ENCODE data around the gene UTP4.

UTP4 gene

DNA sequence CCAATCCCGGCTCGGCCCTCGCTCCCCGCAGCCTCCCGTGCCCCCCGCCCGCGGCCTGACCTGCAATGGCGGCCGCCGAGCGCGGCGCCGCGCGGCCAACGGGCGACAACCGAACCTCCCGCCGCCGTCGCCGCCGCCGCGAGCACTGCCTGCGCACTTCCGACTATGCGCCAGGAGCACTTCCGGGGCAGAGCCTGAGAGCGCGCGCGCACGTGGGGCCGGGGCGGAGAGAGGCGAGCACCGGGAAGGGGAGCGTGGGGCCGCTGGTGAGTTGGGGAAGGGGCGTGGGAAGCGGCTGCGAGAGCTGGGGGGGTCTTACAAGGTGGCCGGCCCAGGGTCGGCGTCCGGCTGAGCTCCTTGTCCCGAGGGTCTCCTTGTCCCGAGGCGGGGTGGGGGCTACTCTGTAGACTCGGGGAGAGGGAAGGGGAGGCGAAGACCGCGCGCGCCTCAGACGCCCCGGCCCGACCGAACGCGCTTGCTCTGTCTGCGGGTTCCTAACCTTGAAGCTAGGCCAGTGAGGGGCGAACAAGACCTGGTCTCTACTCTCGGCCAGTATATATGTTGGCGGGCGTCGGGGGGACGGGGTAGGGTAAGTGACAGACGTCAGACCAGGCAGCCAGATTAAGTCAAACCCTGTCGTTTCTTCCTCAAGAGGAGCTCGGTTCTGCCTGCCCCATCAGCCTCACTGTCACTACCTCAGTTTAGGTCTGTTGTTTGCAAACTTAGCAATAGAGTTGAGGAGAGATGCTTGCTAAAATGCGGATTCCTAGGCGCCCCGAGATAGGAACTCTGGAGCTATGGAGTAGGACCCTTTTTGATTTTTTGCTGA is at the start of gene UTP4, which contains the start of gene CHTF8:
Gene UTP4 (plus strand): TSS at position 226 of the 829 bp plus-strand sequence. CDS start 811 bp downstream, outside the sequence.
Gene CHTF8 (minus strand): TSS at position 165 of the 829 bp plus-strand sequence. CDS start 11,130 bp downstream, outside the sequence.
- FAIRE-seq, result no peak

DNA sequence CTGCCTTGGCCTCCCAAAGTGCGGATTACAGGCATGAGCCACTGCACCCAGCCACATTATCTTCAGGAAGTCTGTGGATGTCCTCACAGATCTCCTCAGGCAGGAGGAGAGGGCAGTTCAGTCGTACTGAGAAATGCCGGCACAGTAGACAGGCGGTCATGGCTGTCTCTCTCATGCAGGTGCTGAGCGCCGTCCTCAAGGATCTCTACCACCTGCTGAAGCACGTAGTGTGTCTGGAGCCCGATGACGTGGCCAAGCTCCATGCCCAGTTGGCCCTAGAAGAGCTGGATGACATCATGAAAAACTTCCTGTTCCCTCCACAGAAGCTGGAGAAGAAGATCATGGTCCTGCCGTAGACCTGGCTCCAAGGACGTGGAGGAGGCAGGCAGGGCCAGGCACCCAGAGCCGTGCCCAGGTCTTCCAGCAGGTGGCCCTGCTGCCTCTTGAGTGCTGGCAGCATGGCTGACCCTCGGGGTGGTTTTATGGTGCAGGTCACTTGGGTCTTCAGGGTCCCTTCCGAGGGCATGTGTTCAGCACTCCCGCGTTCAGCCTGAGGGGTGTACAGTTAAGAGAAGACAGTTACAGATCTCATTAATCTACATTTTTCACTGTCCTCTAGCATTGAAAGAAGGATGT is 49.0 kb upstream of the UTP4 start:
- FAIRE-seq, result no peak

DNA sequence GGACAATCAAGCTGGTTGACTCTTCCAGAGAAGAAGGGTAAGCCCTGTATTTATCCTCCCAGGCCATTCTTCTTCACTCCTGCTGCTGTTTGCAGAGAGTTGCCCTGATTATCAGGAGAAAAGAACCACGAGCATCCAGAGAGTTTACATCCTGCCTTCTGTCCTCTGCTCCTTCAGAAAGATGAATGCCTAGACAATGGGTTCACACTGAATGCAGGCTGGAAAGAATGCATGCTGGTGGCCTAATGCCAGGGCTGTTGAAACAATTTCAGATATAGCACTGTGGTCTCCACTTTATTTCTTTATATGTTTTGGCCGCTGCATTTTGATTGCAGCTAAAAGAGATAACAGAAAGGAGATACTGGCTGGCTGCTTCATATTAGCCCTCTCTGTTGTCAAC is 48.2 kb upstream of the UTP4 start:
- FAIRE-seq, result no peak

DNA sequence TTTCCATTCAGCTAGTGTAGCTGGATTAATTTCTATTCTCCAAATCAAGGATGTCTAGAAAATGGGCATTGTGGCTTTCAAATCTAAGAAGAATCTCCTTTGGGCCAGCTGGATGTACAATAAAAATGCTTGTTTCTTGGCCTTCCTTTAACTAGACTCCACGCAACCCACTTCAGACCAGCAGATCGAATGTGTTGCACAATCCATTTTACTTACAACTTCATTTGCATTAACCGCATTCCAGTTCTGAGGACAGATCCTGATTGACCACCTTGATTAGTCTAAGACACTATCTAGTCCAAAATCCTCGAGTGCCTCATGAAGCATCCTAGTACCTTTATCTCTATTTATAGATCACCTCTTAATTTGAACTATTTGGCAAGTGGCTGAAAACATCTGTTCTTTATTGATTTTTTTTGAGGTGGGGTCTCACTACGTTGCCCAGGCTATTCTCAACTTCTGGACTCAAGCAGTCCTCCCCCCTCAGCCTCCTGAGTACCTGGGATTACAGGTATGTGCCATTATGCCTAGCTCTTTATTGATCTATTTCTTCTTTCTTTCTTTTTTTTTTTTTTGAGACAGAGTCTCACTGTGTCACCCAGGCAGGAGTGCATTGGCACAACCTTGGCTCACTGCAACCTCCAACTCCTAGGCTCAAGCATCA is 47.3 kb upstream of the UTP4 start:
- no peak for FAIRE-seq

DNA sequence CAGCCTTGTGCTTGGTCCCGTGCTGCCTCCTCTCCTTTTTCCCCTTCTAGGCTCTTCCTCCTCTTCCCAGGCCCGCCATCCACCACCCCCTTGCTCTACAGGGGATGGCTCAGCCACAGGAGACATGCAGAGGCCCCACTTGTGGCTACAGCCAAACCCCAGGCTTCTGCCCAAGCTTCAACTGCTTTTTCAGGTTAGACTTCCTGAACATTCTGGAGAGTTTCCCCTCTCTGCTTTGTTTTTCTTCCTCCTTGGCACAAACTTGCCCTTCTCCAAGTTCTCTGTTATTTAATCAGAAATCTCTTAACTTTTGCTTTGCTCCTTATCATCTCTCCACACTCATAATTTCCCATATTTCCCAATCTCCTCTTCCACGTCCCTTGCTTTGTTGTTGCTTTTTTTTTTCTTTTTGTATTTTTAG is 45.3 kb upstream of the UTP4 start:
- no peak for FAIRE-seq

DNA sequence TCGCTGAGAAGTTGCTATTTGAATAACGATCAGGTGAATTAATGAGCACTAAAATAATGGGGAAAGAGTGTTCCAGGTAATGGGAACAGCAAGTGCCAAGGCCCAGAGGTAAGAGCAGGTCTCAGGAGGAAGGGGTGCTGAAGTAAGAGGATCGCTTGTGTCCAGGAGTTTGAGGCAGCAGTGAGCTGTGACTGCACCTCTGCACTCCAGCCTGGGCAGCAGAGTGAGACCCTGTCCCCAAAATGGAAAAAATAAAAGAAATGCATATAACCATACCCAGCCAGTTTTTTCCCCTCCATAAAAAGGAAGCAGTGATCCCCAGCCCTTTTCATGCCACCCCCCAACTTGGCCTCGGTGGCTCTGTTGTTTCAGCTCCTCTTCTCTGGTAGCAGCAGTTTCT is 43.8 kb upstream of the UTP4 start:
- FAIRE-seq, result no peak

DNA sequence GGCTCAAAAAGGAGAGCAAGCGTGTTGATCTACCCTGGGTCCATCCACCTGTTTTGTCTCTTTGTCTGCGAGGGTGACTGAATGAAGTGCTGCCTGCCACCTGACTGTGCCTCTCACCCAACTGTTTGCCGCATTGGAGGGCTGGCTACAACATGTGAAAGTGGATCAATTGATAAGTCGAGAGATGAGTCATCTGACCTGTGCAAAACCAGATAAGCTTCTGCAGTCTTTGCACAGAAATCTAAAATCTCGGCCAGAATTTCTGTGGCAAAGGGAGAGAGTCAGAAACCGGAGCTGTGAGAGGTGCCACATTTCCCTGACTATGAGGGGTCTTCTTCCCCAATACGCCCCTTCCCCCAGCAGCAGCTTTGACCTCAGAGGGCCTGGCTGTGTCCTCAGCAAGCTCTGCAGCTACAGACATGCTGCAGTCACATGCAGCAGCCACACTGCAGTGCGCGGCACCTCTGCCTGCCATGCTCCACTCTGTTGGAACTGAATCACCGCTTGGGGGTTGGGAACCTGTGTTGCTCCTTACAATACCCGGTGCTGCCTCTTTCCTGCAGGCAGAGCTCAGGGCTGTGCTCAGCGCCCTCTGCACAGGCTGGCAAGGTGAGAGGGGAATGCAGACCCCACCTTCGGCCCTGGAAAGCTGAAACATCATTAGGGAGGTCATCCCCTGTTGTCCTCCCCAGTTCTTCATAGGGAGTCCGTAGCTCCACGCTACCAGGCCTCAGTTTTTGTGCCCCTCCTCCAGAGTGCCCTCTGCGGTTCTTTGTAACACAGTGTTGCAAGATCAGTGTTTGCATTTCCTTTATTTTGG is 43.1 kb upstream of the UTP4 start:
- FAIRE-seq, result no peak

DNA sequence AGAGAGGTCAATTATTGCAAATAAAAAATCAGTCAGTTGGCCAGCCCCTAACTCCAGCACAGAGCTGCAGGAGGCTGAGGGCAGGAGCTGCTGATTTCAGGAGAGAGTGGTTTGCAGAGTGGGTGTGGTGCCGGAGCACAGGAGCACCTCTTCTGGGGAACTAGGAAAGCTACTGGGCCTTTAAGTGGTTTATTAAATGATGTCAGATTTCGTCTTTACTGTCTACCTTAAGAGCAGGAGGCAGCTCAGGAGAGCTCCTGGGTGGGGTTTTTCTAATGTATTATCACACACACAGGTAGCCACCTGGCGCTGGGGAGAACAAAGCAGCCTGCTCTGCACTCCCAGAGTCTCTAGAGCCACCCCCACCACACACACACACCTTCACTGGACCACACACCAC is 38.5 kb upstream of the UTP4 start:
- no peak for FAIRE-seq

DNA sequence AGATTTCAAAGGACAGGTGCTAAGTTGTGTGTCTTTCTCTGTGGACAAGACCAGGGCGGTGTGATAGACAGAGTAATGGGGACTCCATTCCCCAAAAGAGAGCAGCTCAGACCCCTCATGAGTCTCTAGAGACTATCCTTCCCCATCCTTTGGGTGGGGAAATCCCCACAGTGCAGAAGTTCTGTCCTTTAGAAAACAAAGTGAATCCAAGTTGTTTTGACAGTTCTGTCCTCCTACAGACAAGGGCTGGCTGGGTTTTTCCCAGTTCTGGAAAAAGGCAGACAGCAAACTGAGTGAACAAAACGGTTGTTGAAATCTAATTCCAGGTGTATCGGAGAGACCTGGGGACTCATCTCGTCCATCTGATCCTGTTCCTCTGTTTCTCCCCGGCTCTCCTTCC is 37.9 kb upstream of the UTP4 start:
- no peak for FAIRE-seq

DNA sequence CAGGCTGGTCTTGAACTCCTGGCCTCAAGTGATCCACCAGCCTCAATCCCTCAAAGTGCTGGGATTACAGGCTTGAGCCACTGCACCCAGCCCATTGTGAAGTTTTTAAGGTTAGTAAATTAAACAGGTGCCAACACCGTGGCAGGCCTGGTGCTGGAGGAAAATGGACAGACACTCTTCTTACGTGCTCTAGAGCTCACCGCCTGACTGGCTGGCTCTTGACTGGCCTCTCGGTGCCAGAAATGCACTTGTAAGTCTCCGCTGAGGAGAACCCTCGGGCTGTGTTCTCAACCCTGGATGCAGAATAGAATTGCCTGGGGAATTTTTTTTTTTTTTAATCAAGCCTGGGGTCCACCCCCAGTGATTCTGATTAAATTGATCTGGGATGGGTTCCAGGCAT is 37.3 kb upstream of the UTP4 start:
- FAIRE-seq, result no peak

DNA sequence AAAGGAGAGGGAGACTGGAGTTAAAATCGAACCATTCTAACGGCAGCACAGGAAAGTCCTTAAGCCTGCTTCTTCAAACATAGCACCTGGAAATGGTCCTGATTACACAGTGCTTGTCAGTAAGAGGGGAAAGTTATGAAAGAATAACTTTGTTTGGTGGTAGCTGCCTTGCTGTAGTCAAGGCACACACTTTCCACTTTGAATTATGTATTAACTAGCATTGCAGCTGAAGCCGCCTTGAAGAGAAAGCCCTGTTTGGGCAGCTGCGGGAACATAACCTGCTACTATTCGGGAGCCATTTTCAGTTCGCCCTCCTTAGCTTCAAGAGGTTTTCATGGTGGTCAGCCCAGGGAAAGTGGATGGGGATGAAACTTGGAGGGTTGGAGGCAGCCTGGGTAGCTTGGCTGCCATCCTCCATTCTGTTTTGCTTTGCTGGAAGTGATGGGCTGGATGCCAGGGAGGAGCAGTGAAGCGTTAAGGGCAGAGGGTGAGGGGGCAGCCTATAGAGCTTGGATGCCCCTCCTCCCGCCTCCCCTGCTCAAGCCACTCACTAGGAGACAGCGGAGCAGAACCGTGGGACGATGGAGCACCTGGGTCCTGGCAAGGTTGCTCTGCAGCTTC is 32.3 kb upstream of the UTP4 start:
- FAIRE-seq, result no peak

DNA sequence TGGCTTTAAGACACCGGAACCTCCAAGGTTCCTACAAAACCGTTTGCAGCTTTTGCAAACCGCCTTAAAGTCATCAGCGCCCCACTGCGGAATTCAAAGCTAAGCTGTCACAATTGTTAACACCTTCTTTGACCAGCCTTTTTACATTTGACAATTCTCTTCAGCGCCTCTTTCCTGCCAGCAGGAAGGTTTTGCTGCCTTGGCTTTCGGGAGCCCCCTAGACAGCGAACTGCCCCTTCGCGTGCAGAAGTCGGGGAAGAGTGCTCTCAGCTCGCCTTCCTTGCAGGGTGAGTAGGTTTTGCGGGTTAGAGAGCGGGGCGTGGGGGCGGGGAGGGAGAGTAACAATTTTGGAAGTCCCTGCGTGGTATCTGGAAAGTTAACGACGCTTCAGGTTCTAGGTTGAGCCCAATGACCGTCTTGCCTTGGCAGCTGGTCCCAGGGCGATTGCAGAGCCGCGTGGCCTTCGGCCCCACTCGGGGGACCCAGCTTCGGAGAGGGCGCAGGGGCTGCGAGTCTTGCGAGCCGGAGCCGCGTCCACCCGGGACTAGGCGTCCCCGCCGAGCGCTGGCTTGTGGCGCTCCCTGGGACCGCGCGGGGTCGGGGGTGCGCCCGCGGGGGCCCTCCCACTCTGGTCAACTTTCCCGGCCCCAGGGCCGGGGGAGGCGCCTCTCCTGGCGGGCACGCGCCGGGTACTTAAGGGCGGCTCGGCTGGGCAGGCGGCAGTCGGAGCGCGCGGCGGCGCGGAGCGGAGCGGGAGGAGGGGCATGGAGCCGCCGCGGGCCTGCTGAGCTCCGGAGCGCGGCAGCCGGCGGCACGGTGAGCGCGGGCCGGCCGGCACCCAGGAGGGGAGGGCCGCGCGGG is 26.7 kb upstream of the UTP4 start, which contains the start of gene HAS3:
Gene HAS3 (plus strand): TSS at position 153 of the 861 bp plus-strand sequence. CDS start 3,743 bp downstream, outside the sequence.
- no peak for FAIRE-seq

DNA sequence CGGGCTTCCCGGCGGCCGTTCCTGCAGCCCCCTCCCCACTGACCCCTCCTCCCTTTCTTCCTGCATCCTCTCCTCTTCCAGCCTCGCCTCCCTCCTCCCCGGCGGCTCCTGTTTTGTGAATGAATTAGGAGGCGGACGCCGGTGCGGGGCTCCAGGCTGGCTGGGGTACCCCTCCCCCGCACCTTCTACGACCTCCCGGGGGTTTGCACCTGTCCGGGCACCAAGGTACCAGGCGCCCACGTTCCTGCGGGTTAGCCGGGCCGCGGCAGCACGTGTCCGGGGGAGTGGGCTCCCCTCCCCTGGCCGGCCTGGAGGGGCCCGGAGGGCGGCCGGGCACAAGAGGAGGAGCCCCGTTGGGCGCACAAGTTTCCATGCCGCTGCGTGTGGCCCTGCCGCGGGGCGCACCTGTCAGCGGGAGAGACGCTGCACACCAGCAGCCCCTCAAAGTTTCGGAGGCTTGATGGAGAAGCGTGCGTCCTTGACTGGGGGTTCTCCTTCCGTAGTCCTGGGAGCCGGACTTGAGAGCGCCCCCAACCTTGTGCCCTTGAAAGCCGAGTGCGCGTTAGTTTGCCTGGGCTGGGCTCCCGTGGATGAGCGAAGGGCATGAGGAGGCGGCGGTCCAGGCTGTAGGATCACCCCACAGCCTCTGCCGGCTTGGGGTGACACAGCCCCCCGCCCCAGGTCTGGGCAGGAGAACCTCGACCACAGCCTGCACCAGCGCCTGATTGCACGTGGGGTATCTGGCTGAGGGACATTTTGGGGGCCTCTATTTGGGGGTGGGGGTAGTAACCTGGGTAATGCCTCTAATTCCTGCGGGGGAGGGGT is 25.7 kb upstream of the UTP4 start:
- FAIRE-seq, result no peak

DNA sequence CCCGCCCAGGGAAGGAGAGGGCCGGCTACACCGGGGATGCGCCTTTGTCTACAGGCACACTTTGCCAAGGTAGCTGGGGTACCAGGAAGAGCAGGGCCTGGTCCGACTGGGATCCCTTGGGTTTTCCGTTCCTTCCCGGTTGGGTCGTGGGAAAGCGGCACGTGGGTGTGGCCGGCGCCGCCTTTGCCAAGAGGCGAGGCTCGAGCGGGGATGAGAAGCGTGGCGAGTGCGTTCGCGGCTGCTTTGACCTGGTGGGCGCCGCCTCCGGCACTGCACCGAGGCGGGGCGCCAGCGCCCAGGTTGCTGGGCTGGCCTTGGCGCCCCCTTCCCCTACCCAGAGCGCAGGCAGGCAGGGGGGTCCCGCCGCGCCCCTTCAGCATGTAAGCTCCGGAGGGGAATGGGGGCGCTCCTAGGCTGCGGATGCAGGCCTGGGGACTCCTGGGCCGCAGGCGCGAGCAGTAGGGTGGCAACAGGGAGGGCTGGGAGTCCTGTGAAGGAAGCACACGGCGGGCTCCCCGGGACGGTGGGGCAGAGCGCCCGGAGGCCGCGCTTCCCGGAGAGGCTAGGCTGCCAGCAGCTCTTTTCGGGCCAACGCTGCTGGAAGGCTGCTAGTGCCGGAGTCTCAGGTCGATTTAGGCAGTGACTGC is 25.0 kb upstream of the UTP4 start:
- no peak for FAIRE-seq

DNA sequence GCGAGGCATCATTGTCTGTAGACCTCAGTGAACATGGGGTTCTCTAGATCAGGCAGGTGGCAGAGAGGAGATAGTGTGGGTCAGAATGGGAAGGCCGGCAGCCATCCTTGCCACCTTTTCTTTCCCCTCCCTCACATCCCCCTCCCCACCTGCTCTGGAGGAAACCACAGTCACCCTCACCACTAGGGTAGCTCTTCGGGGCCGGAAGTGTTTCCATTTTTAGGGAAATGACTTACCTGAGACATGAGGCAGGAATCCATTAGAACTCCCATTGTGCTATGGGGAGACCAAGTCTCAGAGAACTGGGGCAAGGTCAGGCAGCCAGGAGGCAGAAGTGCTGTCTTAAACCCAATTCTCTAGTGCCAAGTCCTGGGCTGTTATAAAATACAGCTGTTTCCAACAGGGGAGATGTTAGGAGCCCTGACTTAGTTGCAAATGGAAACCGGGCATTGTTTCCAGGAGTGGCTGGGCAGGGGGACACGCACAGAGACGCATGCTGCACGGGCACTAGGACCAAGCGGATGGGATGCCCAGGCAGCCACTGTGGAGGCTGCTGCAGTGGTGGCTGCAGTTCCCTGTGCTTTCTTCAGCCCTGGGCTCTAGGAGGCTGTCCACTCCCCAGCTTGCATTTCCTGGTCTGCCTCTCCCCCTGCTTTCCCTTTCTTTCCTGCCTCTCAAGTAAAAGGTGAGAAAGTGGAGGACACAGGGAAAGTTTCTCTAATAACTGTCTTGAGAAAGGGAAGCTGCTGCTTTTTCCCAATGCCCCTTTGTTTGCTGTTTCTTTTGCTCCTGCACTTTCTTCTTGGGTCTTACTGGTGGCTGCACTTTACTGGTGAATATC is 24.2 kb upstream of the UTP4 start:
- no peak for FAIRE-seq

DNA sequence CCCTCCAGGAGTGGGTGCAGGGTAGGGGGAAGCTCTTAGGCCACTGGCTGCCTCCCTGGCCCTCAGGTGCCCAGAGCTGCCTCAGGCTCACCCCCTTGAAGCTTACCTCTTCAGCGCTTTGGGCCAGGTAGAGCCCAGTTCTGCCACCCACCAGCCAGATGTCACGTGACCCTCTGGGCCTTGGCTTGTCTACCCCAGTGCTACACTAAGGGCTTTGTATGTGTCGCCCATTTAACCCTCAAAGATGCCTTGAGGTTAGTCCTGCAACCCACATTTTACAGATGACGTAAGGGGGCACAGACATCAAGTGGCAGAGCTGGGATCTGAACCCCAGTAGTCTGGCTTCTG is 23.6 kb upstream of the UTP4 start:
- FAIRE-seq, result no peak

DNA sequence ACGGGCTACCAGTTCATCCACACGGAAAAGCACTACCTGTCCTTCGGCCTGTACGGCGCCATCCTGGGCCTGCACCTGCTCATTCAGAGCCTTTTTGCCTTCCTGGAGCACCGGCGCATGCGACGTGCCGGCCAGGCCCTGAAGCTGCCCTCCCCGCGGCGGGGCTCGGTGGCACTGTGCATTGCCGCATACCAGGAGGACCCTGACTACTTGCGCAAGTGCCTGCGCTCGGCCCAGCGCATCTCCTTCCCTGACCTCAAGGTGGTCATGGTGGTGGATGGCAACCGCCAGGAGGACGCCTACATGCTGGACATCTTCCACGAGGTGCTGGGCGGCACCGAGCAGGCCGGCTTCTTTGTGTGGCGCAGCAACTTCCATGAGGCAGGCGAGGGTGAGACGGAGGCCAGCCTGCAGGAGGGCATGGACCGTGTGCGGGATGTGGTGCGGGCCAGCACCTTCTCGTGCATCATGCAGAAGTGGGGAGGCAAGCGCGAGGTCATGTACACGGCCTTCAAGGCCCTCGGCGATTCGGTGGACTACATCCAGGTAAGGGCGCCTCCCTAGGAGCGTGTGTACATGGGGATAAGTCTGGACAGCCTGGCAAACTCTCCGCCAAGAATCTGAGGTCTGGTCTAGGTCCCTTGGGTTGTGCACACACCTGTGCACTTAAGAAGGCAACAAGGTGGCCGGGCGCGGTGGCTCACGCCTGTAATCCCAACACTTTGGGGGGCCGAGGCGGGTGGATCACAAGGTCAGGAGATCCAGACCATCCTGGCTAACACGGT is 22.8 kb upstream of the UTP4 start:
- no peak for FAIRE-seq

DNA sequence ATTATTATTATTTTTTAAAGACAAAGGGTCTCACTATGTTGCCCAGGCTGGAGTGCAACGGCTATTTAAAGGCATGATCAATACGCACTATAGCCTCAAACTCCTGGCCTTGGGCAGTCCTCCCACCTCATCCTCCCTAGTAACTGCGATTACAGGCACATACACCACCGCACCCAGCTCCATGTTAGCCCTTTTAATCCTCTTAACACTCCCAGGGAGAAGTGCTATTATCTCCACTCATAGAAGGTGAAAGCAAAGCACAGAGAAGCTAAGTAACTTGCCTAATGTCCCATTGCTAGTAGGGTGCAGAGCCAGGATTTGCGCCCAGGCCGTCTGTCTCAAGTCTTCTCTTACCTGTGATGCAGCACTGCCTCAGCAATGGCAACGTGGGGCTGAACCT is 22.0 kb upstream of the UTP4 start:
- FAIRE-seq, result no peak

All from endometrium (tissue), 2 donors.